GM12878 (cell line): ENCODE data around the gene MAP3K5.

Experiments
- CHD1 ChIP-seq: IDR thresholded peaks from 2 replicates; pipeline ENCODE4 v1.6.1; 2012; ENCODE audit warnings: low read depth, low read length, improper control_type of control experiment
- CTCF ChIP-seq, 3 experiments: IDR thresholded peaks in 2 of 3; conservative IDR thresholded peaks in 1 of 3; 2 replicates each; pipeline ENCODE4 v1.5.1; 2011; ENCODE audit warnings: low read depth in 3 of 3, low read length in 3 of 3, mild to moderate bottlenecking in 3 of 3, control low read depth in 2 of 3, moderate library complexity in 2 of 3, inconsistent platforms in 1 of 3, mixed read lengths in 1 of 3; ENCODE audit not compliant: control insufficient read depth in 2 of 3, insufficient read depth in 1 of 3; ENCODE audit errors: extremely low read depth in 1 of 3
- EGR1 ChIP-seq, 2 experiments: IDR thresholded peaks; 1 replicate in 1 of 2; 2 replicates in 1 of 2; pipeline ENCODE4 v1.6.1; 2011 to 2012; ENCODE audit warnings: low read depth in 2 of 2, low read length in 2 of 2, borderline replicate concordance in 1 of 2, mild to moderate bottlenecking in 1 of 2, moderate library complexity in 1 of 2
- EZH2 ChIP-seq: IDR thresholded peaks from 2 replicates; pipeline ENCODE4 v1.6.1; 2012; ENCODE audit warnings: low read depth, mild to moderate bottlenecking, control low read depth, inconsistent platforms, low read length, borderline replicate concordance; ENCODE audit not compliant: control insufficient read depth
- FOXK2 ChIP-seq: fragments of 450-650 bp; IDR thresholded peaks from 2 replicates; pipeline ENCODE4 v1.6.1; 2017; ENCODE audit warnings: mild to moderate bottlenecking, moderate library complexity
- POLR2A ChIP-seq: IDR thresholded peaks from 2 replicates; pipeline ENCODE4 v1.6.1; 2011; ENCODE audit warnings: low read depth, mild to moderate bottlenecking, low read length
- RAD21 ChIP-seq: IDR thresholded peaks from 2 replicates; pipeline ENCODE4 v1.6.1; 2011; ENCODE audit warnings: mild to moderate bottlenecking, low read depth, low read length, moderate library complexity; ENCODE audit not compliant: insufficient read depth
- SIN3A ChIP-seq: IDR thresholded peaks from 2 replicates; pipeline ENCODE4 v1.6.1; 2012; ENCODE audit warnings: low read depth, low read length, improper control_type of control experiment
- SMC3 ChIP-seq: IDR thresholded peaks from 2 replicates; pipeline ENCODE4 v1.6.1; 2011; ENCODE audit warnings: low read length, improper control_type of control experiment, borderline replicate concordance
- USF2 ChIP-seq: IDR thresholded peaks from 2 replicates; pipeline ENCODE4 v1.6.1; 2011; ENCODE audit warnings: low read depth, low read length, improper control_type of control experiment, borderline replicate concordance
- ZBTB33 ChIP-seq: fragments of 450-650 bp; IDR thresholded peaks from 2 replicates; pipeline ENCODE4 v1.6.1; 2017; ENCODE audit warnings: mild to moderate bottlenecking
- ZZZ3 ChIP-seq: IDR thresholded peaks from 2 replicates; pipeline ENCODE4 v1.6.1; 2011; ENCODE audit warnings: low read depth; ENCODE audit not compliant: control insufficient read depth, insufficient read length

- no peak for TF ChIP-seq SMC3
- TF ChIP-seq SIN3A = no peak
- TF ChIP-seq RAD21 = no peak
- TF ChIP-seq POLR2A = no peak
- no peak for TF ChIP-seq CHD1
- TF ChIP-seq ZZZ3 = no peak
- TF ChIP-seq FOXK2 = no peak
- no peak for TF ChIP-seq USF2
- TF ChIP-seq EGR1 (IDR thresholded peaks at IDR 0.05; ENCODE audit: borderline replicate concordance in 1 of 2, low read depth in 2 of 2, low read length in 2 of 2) = no peak
- no peak for TF ChIP-seq CTCF (IDR thresholded peaks at IDR 0.05 in 2 of 3, conservative IDR thresholded peaks at IDR 0.05 in 1 of 3; ENCODE audit: control insufficient read depth in 2 of 3, extremely low read depth in 1 of 3, insufficient read depth in 1 of 3, low read depth in 3 of 3, low read length in 3 of 3)
- no peak for TF ChIP-seq ZBTB33
- TF ChIP-seq EZH2 = no peak
These were observed 48.2 kb upstream of the MAP3K5 start for GRCh38 chr6:136840276-136841001.
